Measurements from ENCODE around the gene NECAB3. TPM values are rescaled to one million over a fixed set of nuclear protein-coding genes. Genes with fewer than 3 reads are reported as not detected.

Gene NECAB3
- total and polyA plus RNA-seq, 4 donors, result 10.5 to 14.8 (median 11.1) TPM

DNA sequence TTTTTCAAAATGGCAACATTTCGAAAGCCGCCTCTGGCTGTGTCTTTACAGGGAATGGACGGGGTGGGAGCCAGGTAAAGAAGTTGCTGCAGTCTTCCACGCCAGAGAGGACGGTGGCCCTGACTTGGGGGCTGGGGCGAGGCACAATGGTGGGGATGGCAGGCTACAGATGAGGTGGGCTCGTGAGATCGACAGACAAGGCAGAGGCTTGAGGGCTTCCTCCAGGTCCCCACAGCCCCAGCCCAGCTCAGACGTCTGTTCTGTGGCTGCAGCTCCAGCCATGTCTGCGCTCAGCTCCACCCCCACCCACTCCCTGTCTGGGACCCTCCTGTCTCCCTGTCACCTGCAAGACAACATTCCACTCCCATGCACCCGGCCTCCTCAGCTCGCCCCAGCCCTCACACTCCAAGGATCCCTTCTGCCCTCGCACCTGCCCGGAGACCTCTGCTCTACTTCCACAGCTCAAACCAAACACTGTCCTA, 19.5 kb downstream of the NECAB3 start:
- H3K4me1 ChIP-seq (ENCODE audit: control insufficient read depth in 4 of 4, insufficient read depth in 4 of 4, low read length in 3 of 4), result peaks cover 0 to 10% (median 8%) of the 10 kb centered on the region in 4 donors
- DNase-seq (ENCODE audit: low spot score), result no peak
- H3K9ac ChIP-seq (ENCODE audit: low read depth in 1 of 2, low read length in 2 of 2), result no peak overlapping the region
- H3K27ac ChIP-seq (ENCODE audit: low read depth in 1 of 2, low read length in 2 of 2), result no peak overlapping the region
- WGBS, result 77% methylated on average over 14 of the region's 14 CpGs
- peaks cover 0 to 2% (median under 1%) of the 10 kb centered on the region in 4 donors for H3K36me3 ChIP-seq (ENCODE audit: control insufficient read depth in 4 of 4, insufficient read depth in 3 of 4, low read depth in 1 of 4, low read length in 3 of 4)
- no peaks in the 10 kb centered on the region for H3K9me3 ChIP-seq (ENCODE audit: control insufficient read depth in 4 of 4, low read length in 3 of 4)
- TF ChIP-seq GABPA (IDR thresholded peaks at IDR 0.05 in 1 of 2, conservative IDR thresholded peaks at IDR 0.05 in 1 of 2), result no peak
- TF ChIP-seq SP1 (IDR thresholded peaks at IDR 0.05), result no peak
- no peak for TF ChIP-seq MAX (IDR thresholded peaks at IDR 0.05)
- no peak for TF ChIP-seq HNF4G (IDR thresholded peaks at IDR 0.05)
- TF ChIP-seq ZBTB33 (IDR thresholded peaks at IDR 0.05), result no peak
- TF ChIP-seq EGR1 (IDR thresholded peaks at IDR 0.05; ENCODE audit: low read depth in 2 of 2), result no peak
- TF ChIP-seq TAF1 (conservative IDR thresholded peaks at IDR 0.05), result no peak
- TF ChIP-seq NR2F2 (IDR thresholded peaks at IDR 0.05), result no peak
- TF ChIP-seq JUND (IDR thresholded peaks at IDR 0.05), result no peak
- TF ChIP-seq YY1 (IDR thresholded peaks at IDR 0.05), result no peak
- H3K4me3 ChIP-seq (ENCODE audit: low read depth in 1 of 3, low read length in 3 of 3), result no peak overlapping the region
- H3K27me3 ChIP-seq (ENCODE audit: control insufficient read depth in 4 of 4, insufficient read depth in 4 of 4, low read length in 3 of 4), result no peaks in the 10 kb centered on the region

GRCh38 chr20:33653900-33654596, 20.2 kb downstream of the NECAB3 start:
- Histone ChIP-seq H3K9me3 (ENCODE audit: control insufficient read depth in 4 of 4, low read length in 3 of 4) (no peaks in the 10 kb centered on the region), H3K4me1 (ENCODE audit: control insufficient read depth in 4 of 4, insufficient read depth in 4 of 4, low read length in 3 of 4) (peaks cover 0 to 10% (median 9%) of the 10 kb centered on the region in 4 donors), H3K9ac (ENCODE audit: low read depth in 1 of 2, low read length in 2 of 2) (no peak overlapping the region), H3K27ac (ENCODE audit: low read depth in 1 of 2, low read length in 2 of 2) (no peak overlapping the region), H3K36me3 (ENCODE audit: control insufficient read depth in 4 of 4, insufficient read depth in 3 of 4, low read depth in 1 of 4, low read length in 3 of 4) (peaks cover 0 to 1% (median under 1%) of the 10 kb centered on the region in 4 donors), H3K27me3 (ENCODE audit: control insufficient read depth in 4 of 4, insufficient read depth in 4 of 4, low read length in 3 of 4) (no peaks in the 10 kb centered on the region), H3K4me3 (ENCODE audit: low read depth in 1 of 3, low read length in 3 of 3) (no peak overlapping the region)
- TF ChIP-seq REST (IDR thresholded peaks at IDR 0.05) (no peak), EGR1 (IDR thresholded peaks at IDR 0.05; ENCODE audit: low read depth in 2 of 2) (no peak), HNF4G (IDR thresholded peaks at IDR 0.05) (no peak), JUND (IDR thresholded peaks at IDR 0.05) (no peak), HNF4A (conservative IDR thresholded peaks at IDR 0.05) (no peak), RXRA (IDR thresholded peaks at IDR 0.05) (no peak), SP1 (IDR thresholded peaks at IDR 0.05) (no peak), ZBTB33 (IDR thresholded peaks at IDR 0.05) (no peak), YY1 (IDR thresholded peaks at IDR 0.05) (no peak), RAD21 (IDR thresholded peaks at IDR 0.05) (no peak), MAX (IDR thresholded peaks at IDR 0.05) (no peak), NR2F2 (IDR thresholded peaks at IDR 0.05) (no peak), FOXA2 (IDR thresholded peaks at IDR 0.05) (no peak), GABPA (IDR thresholded peaks at IDR 0.05 in 1 of 2, conservative IDR thresholded peaks at IDR 0.05 in 1 of 2) (no peak), TAF1 (conservative IDR thresholded peaks at IDR 0.05) (no peak)
- TF ChIP-seq, protein P1, sequence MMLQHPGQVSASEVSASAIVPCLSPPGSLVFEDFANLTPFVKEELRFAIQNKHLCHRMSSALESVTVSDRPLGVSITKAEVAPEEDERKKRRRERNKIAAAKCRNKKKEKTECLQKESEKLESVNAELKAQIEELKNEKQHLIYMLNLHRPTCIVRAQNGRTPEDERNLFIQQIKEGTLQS (IDR thresholded peaks at IDR 0.05), result no peak
- TF ChIP-seq, protein P2, sequence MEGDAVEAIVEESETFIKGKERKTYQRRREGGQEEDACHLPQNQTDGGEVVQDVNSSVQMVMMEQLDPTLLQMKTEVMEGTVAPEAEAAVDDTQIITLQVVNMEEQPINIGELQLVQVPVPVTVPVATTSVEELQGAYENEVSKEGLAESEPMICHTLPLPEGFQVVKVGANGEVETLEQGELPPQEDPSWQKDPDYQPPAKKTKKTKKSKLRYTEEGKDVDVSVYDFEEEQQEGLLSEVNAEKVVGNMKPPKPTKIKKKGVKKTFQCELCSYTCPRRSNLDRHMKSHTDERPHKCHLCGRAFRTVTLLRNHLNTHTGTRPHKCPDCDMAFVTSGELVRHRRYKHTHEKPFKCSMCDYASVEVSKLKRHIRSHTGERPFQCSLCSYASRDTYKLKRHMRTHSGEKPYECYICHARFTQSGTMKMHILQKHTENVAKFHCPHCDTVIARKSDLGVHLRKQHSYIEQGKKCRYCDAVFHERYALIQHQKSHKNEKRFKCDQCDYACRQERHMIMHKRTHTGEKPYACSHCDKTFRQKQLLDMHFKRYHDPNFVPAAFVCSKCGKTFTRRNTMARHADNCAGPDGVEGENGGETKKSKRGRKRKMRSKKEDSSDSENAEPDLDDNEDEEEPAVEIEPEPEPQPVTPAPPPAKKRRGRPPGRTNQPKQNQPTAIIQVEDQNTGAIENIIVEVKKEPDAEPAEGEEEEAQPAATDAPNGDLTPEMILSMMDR (IDR thresholded peaks at IDR 0.05; ENCODE audit: low read depth, low read length, missing input control), result no peak
- 81% methylated on average over 11 of the region's 11 CpGs for WGBS
- DNase-seq (ENCODE audit: low spot score), result no peak
